ENCODE results near the gene CCN5.

DNA sequence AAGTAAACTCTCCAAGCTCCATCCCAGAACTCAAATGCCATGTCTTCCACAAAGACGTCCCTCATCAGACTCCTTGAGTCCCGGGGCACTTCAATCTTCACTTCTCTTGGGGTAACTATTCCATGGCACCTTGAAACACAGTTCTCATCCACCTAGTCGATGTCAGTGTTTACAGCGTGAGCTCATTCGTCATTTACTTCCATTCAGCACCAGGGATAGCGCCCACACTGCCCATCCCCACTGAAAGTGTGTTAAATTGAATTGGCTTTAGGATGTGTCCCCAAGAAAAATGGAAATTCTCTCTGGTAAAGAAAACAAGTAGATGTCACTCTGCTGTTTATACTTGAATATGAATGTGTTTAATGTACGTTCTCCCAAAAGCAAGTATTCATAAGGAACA is 61.8 kb downstream of the CCN5 start:
- TF ChIP-seq, protein P1, sequence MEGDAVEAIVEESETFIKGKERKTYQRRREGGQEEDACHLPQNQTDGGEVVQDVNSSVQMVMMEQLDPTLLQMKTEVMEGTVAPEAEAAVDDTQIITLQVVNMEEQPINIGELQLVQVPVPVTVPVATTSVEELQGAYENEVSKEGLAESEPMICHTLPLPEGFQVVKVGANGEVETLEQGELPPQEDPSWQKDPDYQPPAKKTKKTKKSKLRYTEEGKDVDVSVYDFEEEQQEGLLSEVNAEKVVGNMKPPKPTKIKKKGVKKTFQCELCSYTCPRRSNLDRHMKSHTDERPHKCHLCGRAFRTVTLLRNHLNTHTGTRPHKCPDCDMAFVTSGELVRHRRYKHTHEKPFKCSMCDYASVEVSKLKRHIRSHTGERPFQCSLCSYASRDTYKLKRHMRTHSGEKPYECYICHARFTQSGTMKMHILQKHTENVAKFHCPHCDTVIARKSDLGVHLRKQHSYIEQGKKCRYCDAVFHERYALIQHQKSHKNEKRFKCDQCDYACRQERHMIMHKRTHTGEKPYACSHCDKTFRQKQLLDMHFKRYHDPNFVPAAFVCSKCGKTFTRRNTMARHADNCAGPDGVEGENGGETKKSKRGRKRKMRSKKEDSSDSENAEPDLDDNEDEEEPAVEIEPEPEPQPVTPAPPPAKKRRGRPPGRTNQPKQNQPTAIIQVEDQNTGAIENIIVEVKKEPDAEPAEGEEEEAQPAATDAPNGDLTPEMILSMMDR (conservative IDR thresholded peaks at IDR 0.05): no peak
- no peak for TF ChIP-seq EZH2 (IDR thresholded peaks at IDR 0.05; ENCODE audit: low read depth)

Measured in PC-9 (cell line).